CD4-positive, alpha-beta T cell treated with Interleukin-21 for 1 hour (primary cell): ENCODE data around the gene RAB25.
A peak's percentile ranks its signal among the peaks of the same experiment; 100 is the strongest.

ENCODE experiments used
- DNase-seq: peaks from one replicate; pipeline ENCODE4 v3.0.0-alpha.2; 2020

RAB25 gene

GRCh38 chr1:156104065-156104810 lies 43.3 kb downstream of the RAB25 start:
- peak; percentile 89 for DNase-seq

GRCh38 chr1:156104861-156105832 lies 44.2 kb downstream of the RAB25 start:
- peak; percentile 27 for DNase-seq

GRCh38 chr1:156106624-156107488 lies 45.9 kb downstream of the RAB25 start:
- DNase-seq: no peak

- no peak for DNase-seq
These were observed 47.1 kb downstream of the RAB25 start for GRCh38 chr1:156108057-156108456.

- no peak for DNase-seq
These were observed 47.8 kb downstream of the RAB25 start for GRCh38 chr1:156108664-156109241.

GRCh38 chr1:156110252-156110651 lies 49.3 kb downstream of the RAB25 start:
- no peak for DNase-seq

- no peak for DNase-seq
These were observed 50.5 kb downstream of the RAB25 start for GRCh38 chr1:156111355-156111962.

- no peak for DNase-seq
These were observed 51.5 kb downstream of the RAB25 start for GRCh38 chr1:156112276-156113137.

- no peak for DNase-seq
These were observed 52.5 kb downstream of the RAB25 start for GRCh38 chr1:156113282-156113950.

- DNase-seq: peak; percentile 89
These were observed 53.4 kb downstream of the RAB25 start, which contains the start of gene LMNA for GRCh38 chr1:156114101-156114918. LMNA (plus strand) TSS chr1:156114711; CDS start chr1:156114919, 208 bp downstream.

GRCh38 chr1:156114919-156115513 lies 54.1 kb downstream of the RAB25 start:
- peak; percentile 40 for DNase-seq

- peak; percentile 40 for DNase-seq
These were observed 54.8 kb downstream of the RAB25 start for GRCh38 chr1:156115514-156116374.

- DNase-seq: peak; percentile 24
These were observed 55.8 kb downstream of the RAB25 start for GRCh38 chr1:156116731-156117130.

- peak; percentile 34 for DNase-seq
These were observed 56.6 kb downstream of the RAB25 start for GRCh38 chr1:156117414-156118176.

GRCh38 chr1:156118177-156118868 lies 57.4 kb downstream of the RAB25 start:
- DNase-seq: peak; percentile 35

- peak; percentile 50 for DNase-seq
These were observed 58.7 kb downstream of the RAB25 start for GRCh38 chr1:156119503-156120209.
